Endothelial cell of umbilical vein (primary cell): ENCODE results near the gene EPB41L2.

Source experiments
- FOS ChIP-seq: IDR thresholded peaks from 2 replicates; pipeline ENCODE4 v1.6.1; 2011; ENCODE audit warnings: mild to moderate bottlenecking, low read length, moderate library complexity, borderline replicate concordance; ENCODE audit not compliant: insufficient read depth
- POLR2A ChIP-seq: IDR thresholded peaks from 2 replicates; pipeline ENCODE4 v1.6.1; 2012; ENCODE audit warnings: low read depth, mild to moderate bottlenecking, control low read depth, low read length
- POLR2AphosphoS5 ChIP-seq: IDR thresholded peaks from 2 replicates; pipeline ENCODE4 v1.6.1; 2012; ENCODE audit warnings: low read depth, mild to moderate bottlenecking, control low read depth, low read length, moderate library complexity; ENCODE audit not compliant: insufficient read depth
- TF ChIP-seq, protein P1 (sequence below), 2 donors: IDR thresholded peaks; 1 replicate in 1 of 2; 2 replicates in 1 of 2; pipeline ENCODE4 v1.5.1; 2011; ENCODE audit warnings: low read length in 2 of 2, mild to moderate bottlenecking in 2 of 2, moderate library complexity in 2 of 2, control low read depth in 1 of 2, inconsistent platforms in 1 of 2, low read depth in 1 of 2; ENCODE audit not compliant: insufficient read depth in 1 of 2; ENCODE audit errors: extremely low read depth in 1 of 2

DNA sequence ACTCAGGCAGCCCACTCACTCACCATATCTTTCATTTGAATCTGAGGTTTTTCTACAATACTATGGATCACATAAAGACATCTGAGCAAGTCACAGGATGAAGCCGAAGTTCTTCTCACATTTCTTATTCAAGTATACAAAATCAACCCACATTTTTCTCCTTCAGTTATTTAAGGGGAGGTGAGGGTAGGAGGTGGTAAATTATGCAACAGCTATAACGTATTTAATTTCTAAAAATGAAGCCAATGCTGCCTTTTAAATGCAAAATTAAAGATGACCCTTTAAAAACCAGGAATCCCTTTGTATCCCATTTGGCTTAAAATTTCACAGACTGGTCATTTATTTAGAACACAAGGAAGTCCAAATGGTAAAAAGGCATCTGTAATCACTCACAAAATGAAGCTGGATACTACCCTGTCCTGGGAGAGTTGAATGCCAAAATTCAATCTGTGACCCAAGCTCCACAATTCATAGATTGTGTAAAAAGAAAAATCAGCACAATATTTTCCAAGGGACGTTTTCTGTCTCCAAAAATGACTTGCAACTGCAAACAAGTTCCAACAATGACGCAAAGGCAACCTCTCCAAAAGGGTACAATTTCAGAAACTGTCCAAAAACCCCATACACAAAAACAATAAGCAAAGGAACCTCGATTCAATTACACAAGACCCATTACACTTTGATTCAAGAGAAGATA lies 48.8 kb downstream of the EPB41L2 start:
- TF ChIP-seq POLR2AphosphoS5 = no peak
- TF ChIP-seq, protein P1, sequence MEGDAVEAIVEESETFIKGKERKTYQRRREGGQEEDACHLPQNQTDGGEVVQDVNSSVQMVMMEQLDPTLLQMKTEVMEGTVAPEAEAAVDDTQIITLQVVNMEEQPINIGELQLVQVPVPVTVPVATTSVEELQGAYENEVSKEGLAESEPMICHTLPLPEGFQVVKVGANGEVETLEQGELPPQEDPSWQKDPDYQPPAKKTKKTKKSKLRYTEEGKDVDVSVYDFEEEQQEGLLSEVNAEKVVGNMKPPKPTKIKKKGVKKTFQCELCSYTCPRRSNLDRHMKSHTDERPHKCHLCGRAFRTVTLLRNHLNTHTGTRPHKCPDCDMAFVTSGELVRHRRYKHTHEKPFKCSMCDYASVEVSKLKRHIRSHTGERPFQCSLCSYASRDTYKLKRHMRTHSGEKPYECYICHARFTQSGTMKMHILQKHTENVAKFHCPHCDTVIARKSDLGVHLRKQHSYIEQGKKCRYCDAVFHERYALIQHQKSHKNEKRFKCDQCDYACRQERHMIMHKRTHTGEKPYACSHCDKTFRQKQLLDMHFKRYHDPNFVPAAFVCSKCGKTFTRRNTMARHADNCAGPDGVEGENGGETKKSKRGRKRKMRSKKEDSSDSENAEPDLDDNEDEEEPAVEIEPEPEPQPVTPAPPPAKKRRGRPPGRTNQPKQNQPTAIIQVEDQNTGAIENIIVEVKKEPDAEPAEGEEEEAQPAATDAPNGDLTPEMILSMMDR (IDR thresholded peaks at IDR 0.05; ENCODE audit: extremely low read depth in 1 of 2, insufficient read depth in 1 of 2, low read depth in 1 of 2, low read length in 2 of 2) = no peak
- TF ChIP-seq POLR2A = no peak
- no peak for TF ChIP-seq FOS
